ENCODE data around the gene SIVA1.

SIVA1 gene

DNA sequence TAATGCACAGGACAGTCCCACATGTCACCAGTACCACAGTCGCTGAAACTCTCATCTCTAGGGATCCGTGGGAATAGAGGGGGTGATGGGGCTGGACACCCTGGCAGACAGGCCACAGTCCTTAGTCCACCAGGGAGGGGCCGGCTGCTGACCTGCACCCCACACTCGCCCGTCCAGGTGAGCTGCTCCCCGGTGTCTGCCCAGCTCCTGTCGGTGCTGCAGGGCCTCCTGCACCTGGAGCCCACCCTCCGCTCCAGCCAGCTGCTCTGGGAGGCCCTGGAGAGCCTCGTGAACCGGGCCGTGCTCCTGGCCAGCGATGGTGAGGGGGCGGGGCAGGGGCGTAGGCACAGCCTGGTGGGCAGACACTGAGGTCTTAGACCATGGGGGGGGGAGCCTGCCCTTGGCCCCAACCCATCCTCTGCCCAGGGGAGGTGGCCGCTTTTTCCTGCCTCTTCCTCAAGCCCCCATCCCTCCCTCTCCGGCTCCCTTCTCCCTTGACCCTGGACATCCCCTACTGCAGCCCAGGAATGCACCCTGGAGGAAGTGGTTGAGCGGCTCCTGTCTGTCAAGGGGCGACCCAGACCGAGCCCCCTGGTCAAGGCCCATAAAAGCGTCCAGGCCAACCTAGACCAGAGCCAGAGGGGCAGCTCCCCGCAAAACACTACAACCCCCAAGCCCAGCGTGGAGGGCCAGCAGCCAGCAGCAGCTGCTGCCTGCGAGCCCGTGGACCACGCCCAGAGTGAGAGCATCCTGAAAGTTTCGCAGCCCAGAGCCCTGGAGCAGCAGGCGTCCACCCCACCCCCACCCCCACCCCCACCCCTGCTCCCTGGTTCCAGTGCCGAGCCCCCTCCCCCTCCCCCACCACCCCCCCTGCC lies 46.0 kb upstream of the SIVA1 start:
- no peak overlapping the region for H3K4me2 ChIP-seq (ENCODE audit: low read length)
- H3K79me2 ChIP-seq: no peaks in the 10 kb centered on the region
- H3K9me3 ChIP-seq (ENCODE audit: control insufficient read depth, low read length): no peaks in the 10 kb centered on the region
- no peaks in the 10 kb centered on the region for H3K36me3 ChIP-seq (ENCODE audit: control insufficient read depth, insufficient read depth, low read length)
- H3K9ac ChIP-seq: no peak overlapping the region
- H3K4me3 ChIP-seq (ENCODE audit: low read depth, low read length): no peak overlapping the region
- H3K27me3 ChIP-seq (ENCODE audit: control insufficient read depth, insufficient read depth, low read length): no peaks in the 10 kb centered on the region
- TF ChIP-seq CTCF (IDR thresholded peaks at IDR 0.05): no peak
- no peak overlapping the region for H2AFZ ChIP-seq
- H3K27ac ChIP-seq: no peak overlapping the region
- no peaks in the 10 kb centered on the region for H3K4me1 ChIP-seq

GRCh38 chr14:104707608-104708595 lies 45.0 kb upstream of the SIVA1 start:
- Histone ChIP-seq H3K79me2 (no peaks in the 10 kb centered on the region), H3K9me3 (ENCODE audit: control insufficient read depth, low read length) (no peaks in the 10 kb centered on the region), H3K27ac (no peak overlapping the region), H3K4me2 (ENCODE audit: low read length) (no peak overlapping the region), H3K27me3 (ENCODE audit: control insufficient read depth, insufficient read depth, low read length) (no peaks in the 10 kb centered on the region), H3K4me1 (no peaks in the 10 kb centered on the region), H2AFZ (no peak overlapping the region), H3K4me3 (ENCODE audit: low read depth, low read length) (no peak overlapping the region), H3K9ac (no peak overlapping the region), H3K36me3 (ENCODE audit: control insufficient read depth, insufficient read depth, low read length) (no peaks in the 10 kb centered on the region)
- TF ChIP-seq CTCF (IDR thresholded peaks at IDR 0.05): no peak

DNA sequence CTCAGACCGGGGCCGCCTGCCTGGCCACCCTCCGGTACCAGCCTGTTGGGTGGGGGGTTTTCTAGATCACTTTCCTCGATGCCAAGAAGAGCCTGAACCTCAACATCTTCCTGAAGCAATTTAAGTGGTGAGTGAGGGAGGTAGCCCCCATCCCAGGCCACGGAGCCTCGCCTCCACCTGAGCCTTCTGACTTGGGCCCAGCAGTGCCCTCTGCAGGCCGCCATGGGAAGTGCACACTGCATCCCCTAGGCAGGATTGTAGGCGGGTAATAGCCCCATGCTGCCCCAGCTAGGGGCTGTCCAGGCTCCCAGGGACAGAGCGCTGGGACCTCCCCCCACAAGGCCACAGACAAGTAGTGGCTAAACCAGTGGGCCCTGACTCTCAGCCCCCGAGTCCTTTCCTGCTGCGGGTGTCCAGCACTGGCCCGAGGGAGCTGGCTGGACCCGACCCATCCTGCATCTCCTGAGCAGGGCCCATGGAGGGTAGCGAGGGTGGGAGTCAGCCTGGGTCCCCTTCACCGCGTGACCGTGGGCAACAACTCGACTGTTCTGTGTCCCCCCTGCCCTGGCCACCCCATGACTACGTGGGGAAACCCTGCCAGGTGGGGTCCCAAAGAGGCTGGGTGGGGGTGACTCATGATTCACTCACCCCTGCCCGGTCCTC lies 44.2 kb upstream of the SIVA1 start:
- H3K9ac ChIP-seq: no peak overlapping the region
- H3K27ac ChIP-seq: no peak overlapping the region

More for the DNA sequence above, 44.2 kb upstream of the SIVA1 start:
- H3K27me3 ChIP-seq (ENCODE audit: control insufficient read depth, insufficient read depth, low read length): no peaks in the 10 kb centered on the region
- no peaks in the 10 kb centered on the region for H3K9me3 ChIP-seq (ENCODE audit: control insufficient read depth, low read length)
- H2AFZ ChIP-seq: no peak overlapping the region
- no peaks in the 10 kb centered on the region for H3K36me3 ChIP-seq (ENCODE audit: control insufficient read depth, insufficient read depth, low read length)
- no peaks in the 10 kb centered on the region for H3K79me2 ChIP-seq
- no peak overlapping the region for H3K4me3 ChIP-seq (ENCODE audit: low read depth, low read length)
- peak; percentile 98 for TF ChIP-seq CTCF (IDR thresholded peaks at IDR 0.05)
- no peaks in the 10 kb centered on the region for H3K4me1 ChIP-seq
- H3K4me2 ChIP-seq (ENCODE audit: low read length): no peak overlapping the region
